IPS DF 19.7 (cell line): ENCODE results near the gene RNASE12.
"Not testable (repeated sequence)": the region's sequence is repeated elsewhere in the genome, so short reads cannot be mapped to it uniquely, and the experiment has no call there.

ENCODE experiments used
- DNase-seq: peaks from one replicate; pipeline ENCODE4 v3.0.0-alpha.2; 2013; ENCODE audit warnings: low read depth, low spot score

RNASE12 gene

GRCh38 chr14:20583142-20583541 lies 8.0 kb downstream of the RNASE12 start:
- no peak for DNase-seq

- no peak for DNase-seq
Observed at GRCh38 chr14:20580242-20580641, 10.9 kb downstream of the RNASE12 start.

GRCh38 chr14:20578784-20579502 lies 12.2 kb downstream of the RNASE12 start:
- DNase-seq: no peak

- DNase-seq: peak; percentile 87
Observed at GRCh38 chr14:20578325-20578724, 12.9 kb downstream of the RNASE12 start.

- DNase-seq: peak; percentile 40
Observed at GRCh38 chr14:20572382-20572990, 18.7 kb downstream of the RNASE12 start.

- DNase-seq: not testable (repeated sequence)
Observed at GRCh38 chr14:20570720-20571119, 20.5 kb downstream of the RNASE12 start.

GRCh38 chr14:20569865-20570264 lies 21.3 kb downstream of the RNASE12 start:
- not testable (repeated sequence) for DNase-seq

- no peak for DNase-seq
Observed at GRCh38 chr14:20569066-20569465, 22.1 kb downstream of the RNASE12 start.

GRCh38 chr14:20568393-20568792 lies 22.8 kb downstream of the RNASE12 start:
- DNase-seq: no peak

- DNase-seq: not testable (repeated sequence)
Observed at GRCh38 chr14:20567199-20567598, 24.0 kb downstream of the RNASE12 start.

GRCh38 chr14:20564501-20564997 lies 26.6 kb downstream of the RNASE12 start:
- DNase-seq: no peak

GRCh38 chr14:20563971-20564370 lies 27.2 kb downstream of the RNASE12 start:
- no peak for DNase-seq

GRCh38 chr14:20560961-20561360 lies 30.2 kb downstream of the RNASE12 start, which contains the start of gene RNASE9:
RNASE9 (minus strand) TSS chr14:20561047.
- no peak for DNase-seq

- peak; percentile 73 for DNase-seq
Observed at GRCh38 chr14:20559461-20559904, 31.7 kb downstream of the RNASE12 start.

- DNase-seq: no peak
Observed at GRCh38 chr14:20557212-20557542, 34.0 kb downstream of the RNASE12 start.

GRCh38 chr14:20556500-20557211 lies 34.5 kb downstream of the RNASE12 start:
- no peak for DNase-seq

GRCh38 chr14:20555845-20556244 lies 35.3 kb downstream of the RNASE12 start:
- no peak for DNase-seq

GRCh38 chr14:20553024-20553423 lies 38.2 kb downstream of the RNASE12 start:
- no peak for DNase-seq

GRCh38 chr14:20551606-20552005 lies 39.6 kb downstream of the RNASE12 start:
- no peak for DNase-seq

- no peak for DNase-seq
Observed at GRCh38 chr14:20550926-20551325, 40.2 kb downstream of the RNASE12 start.

GRCh38 chr14:20548414-20549158 lies 42.6 kb downstream of the RNASE12 start:
- no peak for DNase-seq

GRCh38 chr14:20546877-20547276 lies 44.3 kb downstream of the RNASE12 start:
- DNase-seq: no peak
